ENCODE measurements around the gene RPS6KA2.
"Not testable (repeated sequence)": the region's sequence is repeated elsewhere in the genome, so short reads cannot be mapped to it uniquely, and the experiment has no call there.

RPS6KA2 gene

DNA sequence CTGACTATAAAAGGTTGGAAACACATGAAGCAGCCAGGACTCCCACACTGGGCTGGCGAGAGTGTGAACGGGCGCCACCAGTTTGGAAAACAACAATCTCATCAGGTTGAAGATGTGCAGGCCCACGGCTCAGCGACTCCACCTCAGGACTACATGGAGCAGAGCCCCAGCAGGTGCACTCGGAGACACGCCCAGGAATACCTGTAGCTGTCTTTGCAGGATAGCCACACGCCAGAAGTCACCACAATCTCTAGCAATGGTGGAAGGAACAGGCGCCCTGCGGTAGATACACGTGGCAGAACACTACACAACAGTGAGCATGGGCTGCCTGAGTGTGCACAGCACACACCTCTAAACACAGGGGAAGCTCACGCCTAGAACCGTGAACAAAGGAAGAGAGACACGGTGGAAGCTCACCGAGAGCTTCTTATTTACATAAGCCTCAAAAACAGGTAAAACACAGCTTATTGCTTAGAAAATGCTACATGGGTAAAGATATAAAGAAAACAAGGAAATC lies 28.7 kb upstream of the RPS6KA2 start:
- DNase-seq = no peak

DNA sequence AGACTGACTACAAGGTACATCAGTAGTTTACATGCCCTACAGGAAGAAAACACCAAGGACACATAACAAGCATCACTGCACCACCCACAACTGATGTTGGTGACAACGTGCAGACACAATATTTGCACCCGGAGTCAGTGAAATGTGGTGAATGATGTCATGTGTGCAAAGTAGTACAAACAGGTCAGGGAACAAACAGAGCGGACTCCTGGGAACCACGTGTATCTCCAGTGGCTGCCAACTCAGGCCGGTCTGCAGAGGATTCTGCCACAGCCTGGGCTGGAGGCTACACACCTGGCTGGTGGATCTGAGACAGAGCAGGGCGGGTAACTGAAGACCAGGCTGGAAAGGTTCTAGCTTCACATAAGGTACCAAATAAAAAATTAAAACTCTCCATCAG lies 28.2 kb upstream of the RPS6KA2 start:
- DNase-seq = no peak

DNA sequence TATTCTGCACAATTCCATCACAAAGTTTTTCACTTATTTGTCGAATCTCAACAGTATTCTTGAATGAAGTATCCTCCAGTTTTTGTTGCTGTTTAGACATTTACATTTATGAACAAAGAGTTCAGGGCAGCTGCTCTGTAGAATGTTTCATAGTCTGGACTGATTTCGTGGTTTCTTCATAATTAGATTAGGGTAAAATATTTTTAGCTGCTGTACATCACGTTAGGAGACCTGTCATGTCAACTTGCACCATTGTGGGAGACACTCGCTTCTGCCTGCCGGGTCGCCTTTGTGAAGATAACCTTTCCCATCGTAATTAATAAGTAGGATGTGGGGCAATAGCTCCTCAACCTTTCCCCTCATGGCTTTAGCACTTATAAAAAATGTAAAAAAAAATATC lies 27.5 kb upstream of the RPS6KA2 start:
- no peak for DNase-seq

DNA sequence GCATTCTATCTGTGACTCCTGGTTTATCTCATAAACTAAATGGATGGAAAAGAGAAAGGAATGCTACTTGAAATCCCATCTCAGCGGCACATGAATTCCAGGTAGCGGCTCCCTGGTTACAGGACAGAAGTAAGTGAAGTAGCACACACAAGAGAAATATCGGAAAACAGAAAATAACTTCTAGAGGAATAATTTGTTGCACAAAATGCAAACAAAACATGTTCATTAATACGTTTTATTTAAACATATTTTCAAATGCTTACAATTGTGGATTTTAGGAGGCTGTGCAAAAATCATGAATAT lies 26.5 kb upstream of the RPS6KA2 start:
- no peak for DNase-seq

DNA sequence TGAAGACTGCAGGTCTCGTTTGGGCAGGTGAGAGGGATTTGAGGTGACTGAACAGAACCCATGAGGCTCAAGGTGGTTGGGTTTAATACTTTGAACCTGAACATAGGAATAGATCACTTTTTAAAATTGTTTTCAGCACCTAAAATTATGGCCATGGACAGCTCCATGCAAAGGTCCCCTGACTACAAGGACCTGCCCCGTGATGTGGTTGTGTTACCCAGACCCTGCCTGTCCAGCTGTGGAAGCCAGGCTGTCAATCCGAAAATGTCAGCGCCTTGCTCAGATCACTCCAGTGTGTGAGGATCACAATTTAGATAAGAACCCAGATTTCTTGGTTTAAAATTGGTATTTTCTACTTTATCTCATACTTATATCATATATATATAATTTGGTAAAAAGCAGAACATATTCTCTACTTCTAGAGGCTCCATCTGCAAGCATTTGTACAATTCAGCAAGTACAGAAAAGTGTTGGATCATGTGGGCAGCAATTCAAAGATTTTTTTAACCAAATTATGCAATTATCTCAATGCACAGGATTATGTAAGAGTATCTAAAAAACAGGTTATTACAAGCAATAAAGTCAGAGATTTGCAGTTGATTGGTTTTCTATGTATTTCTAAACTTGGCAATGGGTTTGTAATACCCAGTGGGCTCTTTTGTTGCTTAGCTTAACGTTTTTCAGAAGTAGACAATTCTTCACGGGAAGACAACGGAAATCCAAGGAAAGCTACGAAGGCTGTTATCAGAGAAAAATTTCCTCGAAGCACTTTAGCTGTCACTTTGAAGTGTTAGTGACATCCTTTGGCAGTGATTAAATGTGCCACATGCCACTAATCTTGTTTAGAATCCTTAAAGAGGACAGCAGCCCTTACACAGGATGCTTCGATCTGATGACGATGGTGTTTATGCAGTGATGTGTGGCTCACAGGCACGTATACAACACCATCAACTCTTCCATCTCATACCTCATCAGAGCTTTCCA lies 24.1 kb upstream of the RPS6KA2 start:
- DNase-seq = no peak

DNA sequence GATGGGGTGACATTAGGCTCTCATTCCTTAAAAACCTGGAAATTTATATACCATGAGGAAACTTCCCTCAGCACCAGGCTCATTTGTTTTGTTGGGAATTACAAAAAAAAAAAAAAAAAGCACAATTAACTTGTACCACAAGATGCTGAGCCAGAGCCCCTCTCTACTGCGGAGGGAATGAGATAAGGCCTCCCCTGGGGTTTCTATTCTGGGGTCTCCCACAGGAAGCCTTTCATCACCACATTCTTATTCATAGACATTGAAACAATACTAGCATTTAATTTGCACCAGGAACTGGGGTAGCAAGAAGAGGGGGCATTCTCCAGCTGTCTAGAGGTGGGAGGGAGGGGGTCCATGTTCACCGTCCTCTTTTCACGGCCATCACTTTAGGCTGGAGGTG lies 23.0 kb upstream of the RPS6KA2 start:
- no peak for DNase-seq

DNA sequence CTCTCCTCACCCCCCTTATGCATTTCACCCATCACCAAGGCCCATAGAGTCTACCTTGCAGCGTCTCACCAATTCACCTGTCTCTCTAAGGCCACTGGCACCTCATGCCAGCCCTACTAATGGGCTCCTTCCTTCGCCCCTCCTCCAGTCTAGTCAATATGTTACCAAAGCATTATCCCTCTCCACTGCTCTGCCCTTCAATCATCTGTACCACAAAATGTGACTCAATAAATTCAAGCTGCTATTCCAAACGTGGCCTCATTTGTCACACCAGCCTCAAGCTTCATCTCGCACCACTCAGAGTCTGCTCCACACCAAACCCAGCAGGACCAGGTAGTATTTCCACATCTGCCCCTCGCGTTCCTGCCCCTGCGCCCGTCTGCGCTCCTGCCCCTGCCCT lies 21.8 kb upstream of the RPS6KA2 start:
- DNase-seq = no peak

DNA sequence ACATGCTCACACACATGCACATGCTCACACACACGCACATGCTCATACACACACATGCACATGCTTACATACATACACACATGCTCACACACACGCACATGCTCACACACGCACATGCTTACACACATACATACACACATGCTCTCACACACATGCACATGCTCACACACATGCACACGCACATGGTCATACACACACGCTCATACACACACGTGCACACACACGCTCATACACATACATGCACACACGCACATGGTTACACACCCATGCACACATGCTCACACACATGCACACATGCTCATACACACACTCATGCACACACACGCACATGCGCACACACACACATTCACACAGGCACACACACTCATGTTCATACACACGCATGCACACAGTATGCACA lies 20.8 kb upstream of the RPS6KA2 start:
- no peak for DNase-seq

DNA sequence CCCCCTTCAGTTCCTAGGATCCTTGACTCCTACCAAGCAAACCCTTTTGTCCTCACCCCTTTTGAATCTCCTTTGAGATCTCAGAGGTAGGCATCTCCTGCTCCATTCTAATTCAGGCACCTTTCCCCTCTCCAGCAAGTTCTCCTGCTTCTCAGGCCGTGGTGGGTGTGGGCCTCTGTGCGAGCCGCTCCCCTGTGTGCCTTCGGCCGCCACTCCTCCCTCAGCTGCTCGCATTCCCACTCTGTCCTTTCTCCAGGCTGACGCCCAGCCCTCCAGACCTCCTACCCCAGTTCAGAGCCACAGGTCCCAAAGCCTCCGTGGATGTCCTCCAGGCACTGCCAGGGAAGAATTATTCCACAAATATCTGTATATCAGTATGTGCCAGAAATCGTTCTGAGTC lies 19.7 kb upstream of the RPS6KA2 start:
- DNase-seq = no peak

DNA sequence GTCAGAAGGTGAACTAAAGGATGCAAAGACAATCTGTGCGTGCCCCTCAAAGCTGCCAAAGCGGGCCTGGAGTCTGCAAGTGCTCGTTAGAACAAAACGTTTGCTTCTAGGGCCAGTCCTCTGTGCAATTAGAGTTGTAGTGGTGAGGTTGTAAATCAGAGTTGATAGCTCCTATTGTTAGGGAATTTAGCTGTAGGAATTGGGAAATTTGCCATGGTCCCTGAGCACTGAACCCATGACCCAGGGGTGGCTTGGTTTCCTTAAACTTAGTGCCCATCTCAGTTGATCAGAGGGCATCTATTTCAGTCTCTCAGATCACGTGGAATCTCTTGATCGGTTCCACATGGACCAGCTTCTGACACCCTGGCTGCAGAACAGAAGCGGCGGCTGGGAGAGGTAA lies 18.8 kb upstream of the RPS6KA2 start:
- DNase-seq = no peak

DNA sequence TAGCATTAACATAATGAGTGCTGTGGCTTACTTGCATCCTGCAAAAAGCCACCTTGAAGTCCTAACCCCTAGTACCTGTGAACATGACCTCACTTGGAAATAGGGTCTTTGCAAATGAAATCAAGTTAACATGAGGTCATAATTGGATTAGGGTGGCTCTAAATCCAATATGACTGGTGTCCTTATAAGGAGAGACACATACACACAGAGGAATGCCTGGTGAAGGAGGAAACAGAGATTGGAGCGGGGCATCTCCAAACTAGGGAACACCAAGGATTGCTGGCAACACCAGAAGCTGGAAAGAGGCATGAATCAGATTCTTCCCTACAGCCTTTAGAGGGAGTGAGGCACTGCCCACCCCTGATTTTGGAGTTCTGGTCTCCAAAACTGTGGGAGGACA lies 17.6 kb upstream of the RPS6KA2 start:
- DNase-seq = no peak

DNA sequence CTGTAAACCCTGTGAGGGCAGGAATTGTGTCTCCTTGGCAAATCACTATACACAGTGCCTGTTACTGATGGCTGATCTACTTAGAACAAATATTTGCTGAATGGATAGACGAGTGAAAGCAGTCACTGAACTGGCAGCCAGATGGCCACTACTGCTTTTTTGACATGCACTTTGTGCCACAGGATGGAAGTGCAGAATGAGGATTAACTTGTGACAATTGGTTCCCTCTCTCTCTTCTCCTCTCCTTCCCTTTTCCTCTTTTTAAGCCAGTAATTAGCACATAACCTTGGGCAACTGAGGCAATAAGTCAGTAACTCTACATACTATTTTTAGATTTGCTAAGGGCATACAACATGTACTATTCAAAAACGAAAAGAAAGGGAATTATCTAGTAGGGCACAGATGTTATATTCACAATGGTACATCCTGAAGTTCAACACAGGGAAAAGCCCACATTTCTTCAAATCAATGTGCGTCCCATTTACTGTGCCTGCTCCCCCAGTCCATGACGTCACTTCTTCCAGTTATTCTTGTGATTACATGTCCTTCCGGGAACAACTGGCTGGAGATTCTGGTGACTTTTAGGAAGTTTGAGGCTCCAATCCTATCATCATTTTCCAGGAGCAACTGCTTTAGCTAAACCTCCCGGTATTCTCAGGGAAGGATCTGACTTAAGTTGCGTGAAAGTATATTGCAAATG lies 17.0 kb upstream of the RPS6KA2 start:
- no peak for DNase-seq

DNA sequence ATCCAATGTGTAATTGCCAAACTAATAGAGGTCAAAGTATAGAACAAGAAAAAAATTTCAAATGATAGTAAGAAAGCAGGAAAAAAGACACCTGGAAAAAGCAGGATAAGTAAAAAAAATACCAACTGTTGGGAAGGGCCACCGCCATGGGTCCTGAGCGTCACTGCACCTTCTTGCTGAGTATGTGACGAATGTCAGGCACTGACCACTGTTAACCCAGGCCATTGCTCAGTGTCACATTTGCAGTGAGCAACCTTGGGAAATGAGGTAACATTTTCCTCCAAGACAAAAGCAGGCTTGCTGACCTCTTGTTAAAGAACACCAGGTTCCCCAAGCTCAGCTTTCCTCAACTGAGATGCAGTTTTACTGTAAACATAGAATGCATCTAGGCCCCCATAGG lies 15.6 kb upstream of the RPS6KA2 start:
- DNase-seq = no peak

DNA sequence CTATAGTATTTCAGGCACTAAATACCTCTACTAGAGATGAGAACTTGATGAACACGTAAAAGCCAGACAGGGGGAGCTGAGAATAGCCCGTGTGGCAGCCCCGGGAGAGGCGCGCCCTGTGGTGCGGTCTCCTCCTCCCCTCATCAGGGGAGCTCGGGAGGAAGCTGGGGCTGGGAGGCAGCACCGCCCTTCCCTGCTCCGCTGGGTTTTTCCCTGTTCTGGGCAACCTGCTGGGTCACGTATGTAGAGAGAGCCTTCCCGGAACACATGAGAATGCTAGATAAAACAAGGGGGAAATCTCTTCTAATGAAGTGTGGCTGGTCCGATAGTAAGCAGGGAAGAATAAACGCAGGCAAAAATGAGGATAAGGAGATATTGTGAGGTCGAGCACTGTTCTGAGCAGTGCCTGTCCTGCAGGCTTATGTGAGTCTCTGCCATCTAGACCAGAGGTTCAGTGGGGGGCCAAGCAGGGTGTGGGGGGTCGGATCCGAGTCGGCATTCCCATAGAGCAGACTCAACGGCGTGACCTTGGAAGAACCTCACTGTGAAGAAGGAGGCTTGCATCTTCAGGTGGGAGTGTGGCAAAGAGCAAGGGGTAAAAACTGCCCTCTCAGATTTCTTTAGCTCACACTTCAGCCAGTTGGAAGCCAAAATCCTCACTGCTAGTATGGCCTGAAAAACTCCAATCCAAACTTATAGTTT lies 13.4 kb upstream of the RPS6KA2 start:
- peak in 1 of 2 donors; percentile 15 for DNase-seq

DNA sequence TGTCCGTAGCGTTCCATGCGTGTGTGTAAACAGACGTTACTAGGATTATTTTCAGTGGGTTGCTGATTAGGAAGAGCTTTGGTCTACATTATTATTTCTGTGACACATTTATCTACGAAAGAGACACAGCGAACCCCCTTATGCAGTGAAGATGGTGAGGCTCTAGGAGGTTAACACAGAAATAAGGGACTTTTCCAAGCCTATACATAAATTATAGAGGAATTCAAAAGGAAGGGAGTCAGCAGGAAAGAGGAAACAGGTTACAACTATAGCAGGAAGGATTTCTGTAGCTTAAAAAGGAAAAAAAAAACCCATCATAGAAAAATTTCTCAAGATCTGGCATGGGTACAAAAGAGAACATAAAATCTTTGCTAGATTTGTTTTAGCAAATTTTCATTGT lies 12.9 kb upstream of the RPS6KA2 start:
- no peak for DNase-seq

DNA sequence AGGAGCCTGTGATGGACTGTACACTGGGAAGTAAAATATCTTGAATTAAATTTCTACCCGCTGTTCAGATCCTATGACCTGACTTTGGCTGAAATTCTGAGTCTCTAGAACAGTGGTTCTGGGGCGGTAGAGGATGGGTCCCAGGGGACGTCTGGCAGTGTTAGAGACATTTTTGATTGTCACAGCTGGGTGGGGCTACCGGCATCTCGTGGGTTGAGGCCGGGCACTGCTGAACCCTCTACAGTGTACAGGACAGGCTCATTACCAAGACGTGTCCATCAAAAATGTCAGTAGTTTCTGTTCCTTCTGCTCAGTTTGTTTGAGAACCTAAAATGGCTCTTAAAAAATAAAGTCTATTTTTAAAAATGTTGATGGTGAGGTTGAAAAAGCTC lies 11.5 kb upstream of the RPS6KA2 start:
- no peak for DNase-seq

DNA sequence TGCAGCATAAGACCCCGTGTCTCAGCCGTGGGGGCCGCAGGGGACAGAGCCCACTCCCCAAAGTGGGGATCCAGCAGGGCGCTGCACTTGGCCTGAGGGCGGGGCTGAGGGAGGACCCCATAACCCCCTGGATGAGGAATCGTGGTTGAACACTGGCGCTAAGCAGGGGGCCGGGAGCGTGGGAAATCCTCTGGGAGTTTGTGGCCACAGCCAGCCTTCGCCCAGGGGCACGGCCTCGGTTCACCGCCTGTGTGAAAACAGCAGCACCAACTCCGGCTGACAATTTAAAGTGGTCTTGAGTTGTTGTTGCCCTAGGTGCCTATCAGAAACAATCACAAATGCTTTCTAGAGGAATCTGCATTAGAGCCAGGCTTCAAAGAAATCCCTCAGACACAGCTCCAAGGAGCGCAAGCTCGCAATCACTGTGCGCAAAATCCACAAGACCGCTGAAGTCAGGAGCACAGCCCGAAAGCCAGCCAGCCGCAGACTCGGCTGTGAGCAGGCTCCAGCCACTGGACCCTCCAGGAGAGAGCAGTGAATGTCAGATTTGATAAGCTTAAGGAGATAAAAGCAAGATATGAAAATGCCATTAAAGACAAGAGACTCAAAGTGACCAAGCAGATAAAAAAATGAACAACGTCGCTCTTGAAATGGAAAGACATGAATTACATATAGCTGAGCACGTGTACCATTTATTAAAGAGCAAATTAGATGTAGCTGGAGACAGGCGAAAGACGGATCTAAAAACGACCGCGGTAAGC lies 10.9 kb upstream of the RPS6KA2 start:
- no peak for DNase-seq

DNA sequence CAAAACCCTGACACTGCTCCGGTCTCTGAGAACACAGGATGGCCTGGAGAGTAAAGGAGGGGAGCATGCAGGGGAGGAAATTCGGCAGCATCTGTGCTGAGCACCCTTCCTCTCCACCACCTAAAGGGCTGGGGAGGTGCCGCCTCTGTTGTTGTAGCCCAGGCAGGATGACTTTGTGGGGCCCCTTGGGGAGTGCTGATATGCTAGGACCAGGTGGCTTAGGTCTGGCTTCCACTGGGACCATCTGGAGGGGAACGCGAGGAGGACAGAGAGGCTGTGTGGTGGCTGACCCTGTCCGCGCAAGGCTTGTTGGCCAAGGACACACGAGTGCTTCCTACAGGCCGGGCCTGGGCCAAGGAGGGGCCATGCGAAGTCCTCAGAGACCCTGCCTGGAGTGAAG lies 9.9 kb upstream of the RPS6KA2 start:
- DNase-seq = no peak

DNA sequence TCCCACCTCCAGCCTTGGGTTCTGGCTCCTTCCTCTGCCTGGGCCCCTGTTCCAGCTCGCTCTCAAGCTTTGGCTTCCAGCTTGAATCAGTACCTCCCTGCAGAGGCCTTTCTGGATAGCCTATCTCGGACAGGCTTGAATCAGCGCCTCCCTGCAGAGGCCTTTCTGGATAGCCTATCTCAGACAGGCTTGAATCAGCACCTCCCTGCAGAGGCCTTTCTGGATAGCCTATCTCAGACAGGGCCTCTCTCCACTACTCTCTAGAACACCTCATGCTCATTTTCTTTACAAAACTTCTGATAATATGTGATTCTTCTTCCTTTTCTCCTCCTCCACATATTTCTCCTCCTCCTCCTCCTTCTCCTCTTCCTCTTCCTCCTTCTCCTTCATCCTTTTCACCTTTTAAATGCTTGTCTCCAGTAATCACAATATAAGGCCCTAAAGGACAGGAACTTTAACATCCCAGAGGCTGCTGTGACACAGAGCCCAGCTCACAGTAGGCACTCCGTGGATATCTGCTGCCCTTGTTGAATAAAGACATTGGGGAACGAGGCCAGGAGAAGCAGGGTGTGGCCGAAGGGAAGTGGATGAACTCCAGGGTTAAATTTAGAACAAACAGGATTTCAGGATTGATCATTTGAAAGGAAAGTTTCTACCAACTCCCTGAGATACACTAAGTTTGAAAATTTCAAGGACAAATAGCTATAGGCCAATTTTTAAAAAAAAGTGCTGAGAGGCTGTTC lies 9.3 kb upstream of the RPS6KA2 start:
- DNase-seq = no peak

DNA sequence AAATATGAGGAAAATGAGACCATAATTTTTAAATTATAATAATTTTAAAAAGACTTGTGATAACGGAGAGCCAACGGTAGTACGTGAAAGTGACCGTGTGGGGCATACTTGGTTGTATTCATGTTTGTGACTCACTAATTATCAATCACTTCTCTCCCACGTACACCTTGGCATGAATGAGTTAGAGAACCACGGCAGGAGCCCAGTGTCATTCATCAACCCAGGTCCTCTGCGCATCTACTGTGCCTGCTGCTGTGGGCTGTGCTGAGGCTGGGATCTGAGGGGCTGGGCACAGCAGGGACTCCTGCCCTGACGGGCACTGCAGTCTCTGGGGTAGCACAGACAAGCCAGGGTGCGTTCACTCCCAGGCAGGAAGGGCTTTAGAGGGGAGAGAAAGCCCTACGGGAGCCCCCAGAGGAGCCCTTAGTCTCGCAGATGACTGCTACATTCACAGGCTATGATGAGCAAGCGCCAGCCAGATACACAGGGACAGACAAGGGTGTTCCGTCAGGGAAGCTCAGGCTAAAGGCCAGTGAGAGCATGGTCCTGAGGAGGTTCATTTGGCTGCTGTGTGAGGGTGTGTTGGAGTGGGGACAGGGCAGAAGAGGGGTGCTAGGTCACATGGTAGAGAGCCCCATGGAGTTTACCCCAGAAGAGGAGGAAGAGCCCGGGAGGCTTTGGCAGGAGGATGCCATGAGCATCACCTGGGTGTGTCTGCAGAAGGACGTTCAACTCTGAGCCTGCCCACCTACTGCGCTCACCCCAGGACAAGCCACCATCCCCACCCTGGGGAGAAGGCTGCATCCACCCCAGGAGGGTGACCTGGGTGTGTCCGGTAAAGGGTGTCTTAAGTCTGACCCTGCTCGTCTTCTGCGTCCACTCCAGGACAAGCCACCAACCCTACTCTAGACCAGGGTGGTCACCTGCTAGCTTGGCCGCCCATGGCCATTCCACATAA lies 8.2 kb upstream of the RPS6KA2 start:
- no peak for DNase-seq

DNA sequence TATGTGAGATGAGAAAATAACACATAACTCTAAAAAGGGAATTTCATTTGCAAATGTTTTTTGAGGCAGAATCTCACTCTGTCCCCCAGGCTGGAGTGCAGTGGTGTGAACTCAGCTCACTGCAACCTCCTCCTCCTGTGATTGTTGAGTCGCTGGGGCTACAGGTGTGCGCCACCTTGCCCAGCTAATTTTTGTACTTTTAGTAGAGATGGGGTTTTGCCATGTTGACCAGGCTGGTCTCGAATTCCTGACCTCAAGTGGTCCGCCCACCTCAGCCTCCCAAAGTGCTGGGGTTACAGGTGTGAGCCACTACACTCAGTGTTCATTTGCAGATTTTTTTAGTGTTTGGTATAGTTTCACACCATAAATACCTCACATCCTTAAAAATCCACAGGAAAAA lies 7.5 kb upstream of the RPS6KA2 start:
- DNase-seq = not testable (repeated sequence)

All from stimulated activated CD4-positive, alpha-beta T cell treated with anti-CD3 and anti-CD28 coated beads, Interleukin-2, amount 100 ng/mL, for 24 hours (primary cell).